DMS79 (cell line): Measurements from ENCODE around the gene DYNLRB1.
"Not testable (repeated sequence)": the region's sequence is repeated elsewhere in the genome, so short reads cannot be mapped to it uniquely, and the experiment has no call there.

ENCODE experiments used
- DNase-seq: peaks from one replicate; lab custom pipeline; 2025; lab: John Stamatoyannopoulos, UW

The DYNLRB1 gene

DNA sequence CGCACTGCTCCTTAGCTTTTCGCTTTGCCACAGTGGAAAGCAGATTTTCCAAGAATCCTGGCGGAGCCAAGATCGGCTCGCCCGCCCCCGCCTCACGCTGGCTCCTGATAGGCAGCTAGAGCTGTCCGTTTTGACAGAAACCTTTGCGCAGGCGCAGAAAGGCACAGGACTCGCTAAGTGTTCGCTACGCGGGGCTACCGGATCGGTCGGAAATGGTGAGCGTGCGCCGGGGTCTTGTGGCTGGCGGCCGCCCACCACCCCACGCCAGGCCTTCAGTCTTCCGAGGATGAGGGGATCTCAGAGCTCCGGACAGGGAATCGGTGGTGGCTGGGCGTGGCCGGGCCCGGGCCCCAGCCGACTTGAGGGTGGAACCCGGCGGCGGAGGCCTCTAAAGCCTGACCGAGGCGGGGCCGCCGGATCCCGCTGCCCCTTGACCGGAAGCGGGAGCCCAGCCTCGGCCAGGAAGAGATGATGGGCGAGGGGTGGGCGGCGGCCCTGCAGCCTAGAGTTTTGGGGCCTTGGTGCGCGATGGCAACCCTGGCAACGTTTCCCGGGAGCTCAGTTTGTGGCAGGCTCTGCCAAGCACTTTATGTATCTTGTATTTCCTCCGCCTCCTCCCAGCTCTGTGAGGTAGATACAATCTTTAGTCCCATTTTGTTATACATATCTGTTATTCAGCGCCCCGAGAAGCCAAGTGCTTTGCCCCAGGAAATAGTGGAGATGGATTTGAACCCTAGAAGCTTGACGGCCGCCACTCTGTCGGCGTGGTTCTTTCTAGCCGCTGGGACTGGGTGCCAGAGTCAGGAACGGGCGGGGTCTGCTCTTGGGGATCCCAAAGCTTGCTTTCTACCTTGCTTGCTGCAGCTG lies at the start of gene DYNLRB1:
Gene DYNLRB1, plus strand, starts transcription at position 176 of the 867 bp plus-strand sequence. Its CDS starts 37 bp downstream, at position 213.
- peak; percentile 85 for DNase-seq

DNA sequence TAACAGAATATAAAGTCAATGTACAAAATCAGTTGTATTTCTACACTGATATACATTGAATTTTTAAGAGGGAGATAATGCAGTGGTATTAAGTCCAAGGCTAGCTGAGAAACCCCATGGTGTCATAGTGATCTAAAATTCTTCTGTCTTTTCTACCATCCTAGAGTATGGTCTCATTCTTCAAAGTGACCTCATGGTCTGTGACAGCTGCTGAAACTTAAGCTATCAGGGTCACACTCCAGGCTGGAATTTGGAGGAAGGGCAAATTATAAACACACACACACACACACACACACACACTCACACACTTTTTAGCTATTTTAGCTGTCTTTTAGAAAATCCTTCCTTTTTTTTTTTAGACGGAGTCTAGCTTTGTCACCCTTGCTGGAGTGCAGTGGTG lies 47.3 kb upstream of the DYNLRB1 start:
- no peak for DNase-seq

DNA sequence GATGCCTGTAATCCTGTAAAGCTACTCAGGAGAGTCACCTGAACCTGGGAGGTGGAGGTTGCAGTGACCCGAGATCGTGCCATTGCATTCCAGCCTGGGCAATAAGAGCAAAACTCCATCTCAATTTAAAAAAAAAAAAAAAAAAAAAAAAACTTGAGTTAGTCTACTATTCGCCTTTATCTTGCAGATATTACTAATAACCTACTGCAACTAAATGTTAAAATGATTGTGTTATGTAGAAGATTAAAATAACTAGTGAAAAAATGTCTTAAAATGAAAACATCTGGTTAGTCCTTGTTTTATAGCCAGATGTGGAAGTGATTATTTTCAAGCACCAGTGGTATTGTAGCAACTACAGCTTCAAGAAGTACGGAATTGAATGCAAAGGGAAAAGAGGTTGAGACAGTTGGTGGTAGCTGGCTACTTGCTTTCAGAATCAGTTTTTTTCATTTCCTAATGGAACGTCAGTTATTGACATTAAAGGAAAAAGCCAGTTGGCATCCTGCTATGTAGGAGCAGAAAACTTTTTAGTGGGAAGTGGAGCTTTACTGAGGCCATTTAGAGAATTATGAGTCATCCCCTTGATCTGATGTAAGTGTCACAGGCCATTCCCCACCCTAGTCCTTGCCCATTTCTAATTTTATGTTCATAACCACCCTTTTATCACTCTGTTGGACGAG lies 43.8 kb upstream of the DYNLRB1 start:
- DNase-seq = no peak

DNA sequence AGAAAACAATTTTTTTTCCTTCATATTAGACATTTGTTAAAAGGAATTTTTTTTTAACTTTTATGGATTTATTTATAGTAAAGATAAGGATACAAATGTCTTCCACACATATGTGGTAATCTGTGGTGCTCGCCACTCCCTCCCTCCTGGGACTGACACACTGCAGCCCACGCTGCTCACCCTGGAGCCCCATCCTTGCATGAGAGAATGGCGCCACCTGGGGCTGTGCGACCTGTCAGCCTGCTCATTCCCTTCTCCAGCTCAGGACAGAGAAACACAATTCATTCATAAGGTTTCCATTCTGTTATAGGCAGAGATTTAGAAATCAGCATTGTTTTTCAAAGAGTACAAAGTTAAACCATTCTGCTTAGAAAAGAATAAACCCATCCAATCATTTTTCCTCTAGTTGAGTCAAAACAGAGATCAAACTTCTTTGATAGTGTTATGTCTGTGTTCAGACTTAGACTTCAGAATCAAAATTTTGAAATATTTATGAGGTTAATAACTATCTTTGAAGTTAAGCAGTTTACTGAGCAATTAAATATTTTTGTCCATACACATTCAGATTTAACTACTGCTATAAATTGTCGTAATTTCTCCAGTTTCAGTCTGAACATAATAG lies 42.8 kb upstream of the DYNLRB1 start:
- no peak for DNase-seq

DNA sequence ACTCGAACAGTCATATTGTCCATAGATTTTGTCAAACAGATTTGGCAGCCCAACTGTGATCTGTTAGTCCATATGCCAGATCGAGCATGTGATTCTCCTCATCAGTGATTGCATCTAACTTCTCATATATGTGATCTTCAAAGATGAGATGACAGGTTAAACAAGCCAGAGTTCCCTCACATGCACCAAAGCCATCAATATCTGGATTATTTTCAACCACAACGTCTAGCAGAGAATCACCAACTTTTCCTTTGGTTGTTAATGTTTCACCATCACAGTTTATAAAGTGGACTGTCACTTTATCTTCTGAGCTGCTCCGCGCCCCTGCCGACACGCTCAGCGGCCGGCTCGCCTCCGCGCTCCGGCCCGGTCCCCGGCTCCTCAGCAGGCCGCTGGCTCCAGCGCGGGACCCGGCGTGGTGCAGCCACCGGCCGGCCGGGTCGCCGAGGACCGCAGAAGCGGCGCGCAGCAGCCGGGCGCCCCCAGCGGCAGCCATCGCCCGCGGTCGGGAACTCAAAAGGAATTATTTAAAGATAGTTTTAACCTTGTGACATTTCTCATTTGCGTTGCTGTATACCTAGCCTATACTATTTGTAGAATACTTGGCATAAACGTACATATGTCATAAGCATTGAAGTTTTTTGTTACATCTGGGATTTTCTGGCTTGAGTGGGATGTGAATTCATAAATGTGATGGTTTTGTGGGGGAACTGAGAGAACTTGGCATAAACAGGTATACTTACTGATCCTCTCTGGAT lies 40.1 kb upstream of the DYNLRB1 start:
- no peak for DNase-seq

DNA sequence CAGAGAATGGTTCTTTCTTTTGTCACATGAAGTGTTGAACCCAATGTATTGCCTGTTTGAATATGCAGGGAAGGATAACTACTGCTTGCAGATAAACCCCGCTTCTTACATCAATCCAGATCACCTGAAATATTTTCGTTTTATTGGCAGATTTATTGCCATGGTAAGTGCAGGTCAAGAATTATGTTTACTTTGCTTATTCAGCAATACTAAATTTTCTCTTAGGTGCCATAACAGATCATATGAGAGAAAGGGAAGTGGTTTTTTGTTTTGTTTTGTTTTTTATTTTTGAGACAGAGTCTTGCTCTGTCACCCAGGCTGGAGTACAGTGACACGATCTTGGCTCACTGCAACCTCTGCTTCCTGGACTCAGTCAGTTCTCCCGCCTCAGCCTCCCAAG lies 36.6 kb upstream of the DYNLRB1 start:
- no peak for DNase-seq

DNA sequence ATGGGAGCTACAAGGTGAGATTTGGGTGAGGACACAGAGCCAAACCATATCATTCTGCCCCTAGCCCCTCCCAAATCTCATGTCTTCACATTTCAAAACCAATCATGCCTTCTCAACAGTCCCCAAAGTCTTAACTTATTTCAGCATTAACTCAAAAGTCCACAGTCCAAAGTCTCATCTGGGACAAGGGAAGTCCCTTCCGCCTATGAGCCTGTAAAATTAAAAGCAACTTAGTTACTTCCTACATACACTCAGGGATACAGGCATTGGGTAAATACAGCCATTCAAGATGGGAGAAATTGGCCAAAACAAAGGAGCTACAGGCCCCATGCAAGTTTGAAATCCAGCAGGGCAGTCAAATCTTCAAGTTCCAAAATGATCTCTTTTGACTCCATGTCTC lies 34.1 kb upstream of the DYNLRB1 start:
- DNase-seq = not testable (repeated sequence)

DNA sequence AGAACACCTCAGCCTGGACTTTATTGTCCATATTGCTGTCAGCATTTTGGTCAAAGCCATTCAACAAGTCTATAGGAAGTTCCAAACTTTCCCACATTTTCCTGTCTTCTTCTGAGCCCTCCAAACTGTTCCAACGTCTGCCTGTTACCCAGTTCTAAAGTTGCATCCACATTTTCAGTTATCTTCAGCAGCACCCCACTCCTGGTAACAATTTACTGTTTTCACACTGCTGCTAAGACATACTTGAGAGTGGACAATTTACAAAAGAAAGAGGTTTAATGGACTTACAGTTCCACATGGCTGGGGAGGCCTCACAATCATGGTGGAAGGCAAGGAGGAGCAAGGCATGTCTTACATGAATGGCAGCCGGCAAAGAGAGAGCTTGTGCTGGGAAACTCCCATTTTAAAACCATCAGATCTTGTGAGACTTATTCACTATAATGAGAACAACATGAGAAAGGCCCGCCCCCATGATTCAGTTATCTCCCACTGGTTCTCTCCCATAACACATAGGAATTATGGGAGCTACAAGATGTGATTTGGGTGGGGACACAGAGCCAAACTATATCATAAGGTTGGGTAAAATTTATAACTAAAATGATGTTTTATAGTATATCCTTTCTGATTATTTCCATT lies 32.5 kb upstream of the DYNLRB1 start:
- DNase-seq = not testable (repeated sequence)

DNA sequence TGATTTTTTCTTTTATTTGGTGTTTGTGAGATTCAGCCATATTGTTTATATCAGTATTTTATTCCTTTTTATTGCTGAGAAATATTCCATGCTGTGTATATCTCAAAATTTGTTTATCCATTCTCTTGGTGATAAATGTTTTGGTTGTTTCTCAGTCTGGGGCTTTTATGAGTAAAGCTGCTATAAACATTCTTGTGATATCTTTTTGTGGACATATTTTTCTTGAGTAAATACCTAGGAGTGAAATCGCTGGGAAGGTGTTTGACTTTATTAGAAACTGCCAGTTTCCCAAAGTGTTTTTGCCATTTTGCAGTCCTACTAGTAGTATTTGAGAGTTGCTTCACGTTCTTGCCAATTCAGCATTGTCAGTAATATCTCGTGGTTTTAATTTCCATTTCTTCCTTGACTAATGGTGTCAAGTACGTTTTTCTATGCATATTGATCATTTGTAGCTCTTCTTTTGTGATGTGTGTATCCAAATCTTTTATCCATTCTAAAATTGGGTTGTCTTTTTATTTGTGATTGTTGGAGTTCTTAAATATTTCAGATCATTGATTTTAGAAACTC lies 31.1 kb upstream of the DYNLRB1 start:
- DNase-seq = no peak

DNA sequence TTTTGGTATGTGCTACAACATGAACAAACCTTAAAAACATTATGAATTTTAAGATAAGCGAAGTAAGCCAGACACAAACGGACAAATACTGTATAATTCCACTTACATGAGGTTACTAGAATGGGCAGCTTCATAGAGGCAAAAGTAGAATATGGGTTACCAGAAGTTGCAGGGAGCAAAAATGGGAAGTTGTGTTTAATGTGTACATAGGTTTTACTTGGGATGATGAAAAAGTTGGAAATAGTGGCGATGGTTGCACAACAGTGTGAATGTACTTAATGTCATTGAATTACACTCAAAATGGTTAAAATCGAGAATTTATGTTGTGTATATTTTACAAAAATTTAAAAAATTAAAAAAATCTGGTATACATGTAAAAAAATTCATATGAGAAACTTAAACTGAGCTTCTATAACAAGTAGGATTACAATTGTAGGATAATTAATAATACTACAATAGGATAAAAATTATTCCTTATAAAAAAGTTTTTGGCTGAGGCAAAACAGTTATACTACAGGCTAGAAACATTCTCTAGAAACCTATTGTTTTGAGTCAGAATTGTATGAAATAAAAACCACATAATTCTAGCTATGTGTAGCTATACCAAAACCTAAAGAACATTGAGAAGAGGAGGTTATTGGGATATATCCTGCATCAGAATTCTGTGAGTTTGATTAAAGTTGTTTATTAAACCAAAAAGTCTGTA lies 24.8 kb upstream of the DYNLRB1 start:
- DNase-seq = no peak

DNA sequence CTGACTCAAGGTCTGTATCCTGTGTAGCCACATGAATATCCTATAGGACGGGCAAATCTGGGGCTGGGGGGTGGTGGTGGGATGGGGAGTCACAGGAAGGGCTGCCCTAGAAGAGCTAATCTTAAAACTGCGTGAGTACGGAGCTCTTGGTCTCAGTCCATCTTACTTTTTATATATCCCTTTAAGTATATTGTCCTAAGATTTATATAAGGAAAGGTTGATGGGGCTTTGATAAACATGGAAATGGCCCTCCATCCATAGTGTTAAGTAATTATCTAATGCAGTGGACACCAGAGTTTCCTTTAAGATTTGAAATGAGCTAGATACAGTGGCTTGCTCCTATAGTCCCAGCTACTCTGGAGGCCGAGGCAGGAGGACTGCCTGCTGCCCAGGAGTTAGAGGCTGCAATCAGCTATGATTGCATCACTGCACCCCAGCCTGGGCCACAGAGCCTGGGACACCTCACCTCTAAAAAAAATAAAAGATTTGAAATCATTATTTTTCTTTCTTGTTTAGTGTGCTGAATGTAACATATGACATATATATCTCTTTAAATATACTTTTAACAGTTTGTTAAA lies 24.2 kb upstream of the DYNLRB1 start:
- no peak for DNase-seq

DNA sequence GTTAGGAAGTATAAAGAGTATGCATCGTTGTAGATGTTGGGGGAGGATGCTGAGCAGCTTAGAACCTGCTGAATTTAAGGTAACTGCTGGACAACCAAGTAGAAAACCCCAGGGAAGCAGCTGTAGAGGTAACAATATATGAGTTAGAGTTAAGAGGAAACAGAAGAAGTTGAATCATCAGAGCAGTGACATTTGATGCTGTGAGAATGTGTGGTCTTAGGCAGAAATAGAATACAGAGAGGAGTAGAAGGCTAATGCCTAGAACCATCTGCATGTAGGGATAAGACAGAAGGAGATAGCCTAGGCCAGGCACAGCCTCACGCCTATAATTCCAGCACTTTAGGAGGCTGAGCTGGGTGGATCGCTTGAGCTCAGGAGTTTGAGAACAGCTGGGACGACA lies 22.6 kb upstream of the DYNLRB1 start:
- DNase-seq = no peak

DNA sequence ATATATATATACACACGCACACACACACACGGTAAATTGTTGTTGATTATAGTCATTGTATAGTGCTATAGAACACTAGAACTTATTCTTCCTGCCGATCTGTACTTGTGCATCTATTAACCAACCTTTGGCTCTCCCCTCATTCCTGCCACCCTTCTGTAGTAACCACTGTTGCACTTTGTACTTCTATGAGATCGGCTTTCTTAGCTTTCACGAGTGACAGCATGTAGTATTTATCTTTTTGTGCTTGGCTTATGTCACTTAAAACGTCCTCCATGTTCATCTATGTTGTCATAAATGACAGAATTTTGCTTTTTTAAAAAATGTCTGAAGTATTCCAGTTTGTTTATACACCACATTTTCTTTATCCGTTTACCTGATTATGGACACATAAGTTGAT lies 20.9 kb upstream of the DYNLRB1 start:
- DNase-seq = no peak

DNA sequence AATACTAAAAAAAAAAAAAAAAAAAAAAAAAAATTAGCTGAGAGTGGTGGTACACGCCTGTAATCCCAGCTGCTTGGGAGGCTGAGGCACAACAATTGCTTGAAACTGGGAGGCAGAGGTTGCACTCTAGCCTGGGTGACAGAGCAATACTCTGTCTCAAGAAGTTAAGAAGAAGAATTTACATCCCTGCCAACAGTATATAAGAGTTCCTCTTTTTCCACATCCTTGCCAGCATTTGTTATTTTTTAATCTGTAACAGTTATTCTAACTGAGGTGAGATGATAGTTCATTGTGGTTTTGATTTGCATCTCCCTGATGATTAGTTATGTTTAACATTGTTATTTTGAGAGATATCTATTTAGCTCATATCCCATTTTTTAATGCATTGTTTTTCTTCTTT lies 20.3 kb upstream of the DYNLRB1 start:
- DNase-seq = no peak

DNA sequence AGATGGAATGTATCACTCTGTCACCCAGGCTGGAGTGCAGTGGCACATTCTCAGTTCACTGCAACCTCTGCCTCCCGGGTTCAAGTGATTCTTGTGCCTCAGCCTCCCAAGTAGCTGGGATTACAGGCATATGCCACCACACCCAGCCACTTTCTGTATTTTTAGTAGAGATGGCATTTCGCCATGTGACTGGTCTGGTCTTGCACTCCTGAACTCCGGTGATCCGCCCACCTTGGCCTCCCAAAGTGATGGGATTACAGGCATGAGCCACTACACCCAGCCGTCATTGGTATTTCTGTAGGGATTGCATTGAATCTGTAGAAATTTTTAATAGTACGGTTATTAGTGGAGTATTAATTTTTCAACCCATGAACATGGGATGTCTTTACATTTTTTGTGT lies 18.6 kb upstream of the DYNLRB1 start:
- DNase-seq = not testable (repeated sequence)

DNA sequence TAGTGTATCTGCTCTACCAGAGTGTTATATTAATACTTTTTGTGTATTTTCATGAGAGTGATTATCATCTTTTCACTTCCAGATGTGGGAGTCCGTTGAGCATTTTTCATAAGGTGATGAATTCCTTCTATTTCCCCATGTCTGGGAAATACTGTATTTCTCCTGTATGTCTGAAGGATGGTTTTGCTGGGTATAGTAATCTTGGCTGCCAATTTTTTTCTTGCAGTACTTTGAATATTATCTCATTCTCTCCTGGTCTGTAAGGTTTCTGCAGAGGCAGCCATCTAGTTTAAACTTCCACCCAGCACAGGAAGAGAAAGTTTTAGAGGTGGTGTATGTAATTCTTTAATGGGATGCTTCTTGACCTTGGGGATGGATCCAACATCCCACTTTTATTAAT lies 15.4 kb upstream of the DYNLRB1 start:
- no peak for DNase-seq

DNA sequence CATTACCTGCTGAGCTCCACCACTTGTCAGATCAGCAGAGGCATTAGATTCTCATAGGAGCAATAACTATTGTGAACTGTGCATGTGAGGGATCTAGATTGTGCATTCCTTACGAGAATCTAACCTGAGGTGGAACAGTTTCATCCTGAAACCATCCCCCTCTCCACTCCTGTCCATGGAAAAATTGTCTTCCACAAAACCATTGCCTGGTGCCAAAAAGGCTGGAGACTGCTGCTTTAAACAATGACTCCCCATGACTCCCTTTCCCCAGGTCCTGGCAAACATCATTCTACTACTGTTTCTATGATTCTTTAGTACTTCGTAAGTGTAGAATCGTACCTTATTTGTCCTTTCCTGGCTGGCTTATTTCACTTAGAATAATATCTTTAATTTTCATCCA lies 9.7 kb upstream of the DYNLRB1 start:
- DNase-seq = no peak

DNA sequence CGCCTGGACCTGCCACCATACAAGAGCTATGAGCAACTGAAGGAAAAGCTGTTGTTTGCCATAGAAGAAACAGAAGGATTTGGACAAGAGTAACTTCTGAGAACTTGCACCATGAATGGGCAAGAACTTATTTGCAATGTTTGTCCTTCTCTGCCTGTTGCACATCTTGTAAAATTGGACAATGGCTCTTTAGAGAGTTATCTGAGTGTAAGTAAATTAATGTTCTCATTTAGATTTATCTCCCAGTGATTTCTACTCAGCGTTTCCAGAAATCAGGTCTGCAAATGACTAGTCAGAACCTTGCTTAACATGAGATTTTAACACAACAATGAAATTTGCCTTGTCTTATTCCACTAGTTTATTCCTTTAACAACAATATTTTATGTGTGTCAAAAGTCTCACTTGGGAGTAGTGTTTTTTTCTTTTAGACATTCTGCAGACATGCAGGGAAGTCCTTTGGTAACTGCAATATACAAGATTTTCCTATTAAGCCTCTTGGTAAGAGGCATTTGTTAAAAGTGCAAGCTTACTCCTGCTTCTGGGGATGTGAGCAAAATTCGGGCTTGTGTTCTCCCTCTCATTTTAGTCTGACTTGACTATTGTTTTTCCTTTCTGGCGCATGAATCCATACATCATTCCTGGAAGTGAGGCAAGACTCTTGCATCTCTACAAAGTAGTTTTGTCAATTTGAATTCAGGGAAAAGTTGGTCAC lies 8.4 kb upstream of the DYNLRB1 start:
- no peak for DNase-seq

DNA sequence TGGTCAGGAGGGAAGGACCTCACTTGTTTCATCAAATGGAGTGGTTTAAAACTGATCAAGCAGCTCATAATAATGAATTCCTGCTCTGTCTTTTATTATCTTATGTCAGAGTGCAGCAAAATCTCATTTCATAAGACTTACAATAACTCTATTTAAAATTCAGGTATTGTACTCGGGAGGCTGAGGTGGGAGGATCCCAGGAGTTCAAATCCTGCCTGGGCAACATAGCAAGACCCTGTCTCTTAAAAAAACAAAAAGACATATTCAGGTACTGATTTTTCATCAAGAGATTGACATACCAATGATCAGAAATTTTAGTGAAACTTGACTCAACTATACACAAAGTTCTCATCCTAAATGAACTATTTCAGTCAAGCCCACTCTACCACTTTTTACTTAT lies 5.6 kb upstream of the DYNLRB1 start:
- no peak for DNase-seq

DNA sequence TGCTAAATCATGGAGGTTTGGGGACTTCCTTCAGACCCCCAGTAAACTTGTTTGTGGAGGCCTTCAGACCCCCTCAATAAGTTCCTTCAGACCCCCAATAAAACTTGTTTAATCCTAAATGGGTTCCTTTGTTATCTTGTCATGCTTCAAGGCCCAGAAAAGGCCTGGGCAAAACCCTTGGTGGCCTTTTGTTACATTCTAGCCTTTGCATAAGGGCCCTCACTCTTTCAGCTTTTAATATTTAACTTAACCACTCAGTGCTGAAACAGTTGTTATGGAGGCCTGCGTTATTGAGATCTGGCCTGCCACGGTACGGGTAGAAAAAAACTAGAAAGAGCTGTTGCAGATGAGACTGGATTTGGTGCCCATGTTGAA lies 4.3 kb upstream of the DYNLRB1 start:
- no peak for DNase-seq
